H9 (cell line): ENCODE results near the gene SIM1. TPM values are rescaled to one million over a fixed set of nuclear protein-coding genes. Genes with fewer than 3 reads are reported as not detected.

Experiments used
- DNase-seq: peaks from one replicate; pipeline ENCODE4 v3.0.0-alpha.2; 2017
- H2AFZ ChIP-seq: one replicate; pipeline ENCODE4 v1.6.1; 2013; ENCODE audit warnings: mild to moderate bottlenecking, low read length, control low read depth, moderate library complexity
- H2AK5ac ChIP-seq: 2 replicates; pipeline ENCODE4 v1.6.1; 2013; ENCODE audit warnings: low read length, control low read depth, mixed read lengths; ENCODE audit not compliant: insufficient read length
- H2BK120ac ChIP-seq: one replicate; pipeline ENCODE4 v1.6.1; 2013; ENCODE audit warnings: low read depth, mild to moderate bottlenecking, low read length, control low read depth, inconsistent platforms; ENCODE audit not compliant: poor library complexity, severe bottlenecking
- H2BK12ac ChIP-seq: 2 replicates; pipeline ENCODE4 v1.6.1; 2013; ENCODE audit warnings: low read length, control low read depth, mixed read lengths, low read depth; ENCODE audit not compliant: insufficient read length
- H2BK15ac ChIP-seq: 2 replicates; pipeline ENCODE4 v1.6.1; 2013; ENCODE audit warnings: low read depth, low read length, control low read depth
- H2BK20ac ChIP-seq: one replicate; pipeline ENCODE4 v1.6.1; 2013; ENCODE audit warnings: low read depth, mild to moderate bottlenecking, low read length, control low read depth, inconsistent platforms; ENCODE audit not compliant: poor library complexity, severe bottlenecking
- H2BK5ac ChIP-seq: 2 replicates; pipeline ENCODE4 v1.6.1; 2013; ENCODE audit warnings: low read length, control low read depth, mixed read lengths; ENCODE audit not compliant: insufficient read length
- H3K14ac ChIP-seq: 2 replicates; pipeline ENCODE4 v1.6.1; 2013; ENCODE audit warnings: low read length, control low read depth; ENCODE audit not compliant: insufficient read depth
- H3K18ac ChIP-seq: 2 replicates; pipeline ENCODE4 v1.6.1; 2013; ENCODE audit warnings: low read depth, mild to moderate bottlenecking, mixed read lengths, low read length, control low read depth; ENCODE audit not compliant: insufficient read length
- H3K23ac ChIP-seq: 2 replicates; pipeline ENCODE4 v1.6.1; 2013; ENCODE audit warnings: low read length, control low read depth, mixed read lengths, low read depth; ENCODE audit not compliant: insufficient read length
- H3K23me2 ChIP-seq: 2 replicates; pipeline ENCODE4 v1.6.1; 2013; ENCODE audit warnings: low read depth, mild to moderate bottlenecking, mixed read lengths, low read length, control low read depth; ENCODE audit not compliant: insufficient read length, poor library complexity, severe bottlenecking
- H3K27ac ChIP-seq: 2 replicates; pipeline ENCODE4 v1.5.1; 2013; ENCODE audit warnings: low read length, control low read depth, mixed read lengths, low read depth; ENCODE audit not compliant: insufficient read length
- H3K27me3 ChIP-seq: 2 replicates; pipeline ENCODE4 v1.6.1; 2013; ENCODE audit warnings: low read length, control low read depth, inconsistent platforms; ENCODE audit not compliant: insufficient read depth
- H3K4ac ChIP-seq: 2 replicates; pipeline ENCODE4 v1.6.1; 2013; ENCODE audit warnings: low read depth, mild to moderate bottlenecking, control low read depth, inconsistent platforms, low read length, moderate library complexity
- H3K4me1 ChIP-seq: 2 replicates; pipeline ENCODE4 v1.6.1; 2013; ENCODE audit warnings: low read length, control low read depth, inconsistent platforms; ENCODE audit not compliant: insufficient read depth
- H3K4me2 ChIP-seq: 2 replicates; pipeline ENCODE4 v1.6.1; 2013; ENCODE audit warnings: low read length, control low read depth, mixed read lengths; ENCODE audit not compliant: insufficient read length, insufficient read depth
- H3K56ac ChIP-seq: 2 replicates; pipeline ENCODE4 v1.6.1; 2013; ENCODE audit warnings: low read depth, mild to moderate bottlenecking, mixed read lengths, low read length, control low read depth; ENCODE audit not compliant: insufficient read length
- H3K79me1 ChIP-seq: 2 replicates; pipeline ENCODE4 v1.6.1; 2013; ENCODE audit warnings: low read depth, mild to moderate bottlenecking, moderate library complexity, low read length, control low read depth, inconsistent platforms; ENCODE audit not compliant: insufficient read depth, poor library complexity, severe bottlenecking
- H3K79me2 ChIP-seq: 2 replicates; pipeline ENCODE4 v1.6.1; 2013; ENCODE audit warnings: low read length, control low read depth, inconsistent platforms; ENCODE audit not compliant: insufficient read depth
- H3K9ac ChIP-seq: 2 replicates; pipeline ENCODE4 v1.6.1; 2013; ENCODE audit warnings: low read length, control low read depth, mixed read lengths; ENCODE audit not compliant: insufficient read length; ENCODE audit errors: extremely low read depth
- H3K9me3 ChIP-seq: one replicate; pipeline ENCODE4 v1.6.1; 2013; ENCODE audit warnings: low read depth, low read length, inconsistent platforms; ENCODE audit not compliant: control insufficient read depth
- H3T11ph ChIP-seq: one replicate; pipeline ENCODE4 v1.6.1; 2013; ENCODE audit warnings: mild to moderate bottlenecking, low read length, control low read depth, inconsistent platforms
- H4K20me1 ChIP-seq: one replicate; pipeline ENCODE4 v1.6.1; 2013; ENCODE audit not compliant: control insufficient read depth, insufficient read length, insufficient read depth
- H4K5ac ChIP-seq: 2 replicates; pipeline ENCODE4 v1.6.1; 2013; ENCODE audit warnings: low read depth, mild to moderate bottlenecking, mixed read lengths, low read length, control low read depth; ENCODE audit not compliant: insufficient read length
- H4K8ac ChIP-seq: replicated peaks from 2 replicates; pipeline ENCODE4 v1.6.1; 2013; ENCODE audit warnings: low read length, control low read depth, mixed read lengths, low read depth; ENCODE audit not compliant: insufficient read length
- H4K91ac ChIP-seq: 2 replicates; pipeline ENCODE4 v1.6.1; 2013; ENCODE audit warnings: low read depth, mild to moderate bottlenecking, moderate library complexity, mixed read lengths, low read length, control low read depth; ENCODE audit not compliant: insufficient read length
- H3K27ac Mint-ChIP-seq, 3 experiments: 2 replicates in 2 of 3; 3 replicates in 1 of 3; pipeline ENCODE4 v1.8.0; 2020 to 2021; ENCODE audit warnings: mixed read lengths in 3 of 3, mild to moderate bottlenecking in 1 of 3, moderate library complexity in 1 of 3
- H3K27me3 Mint-ChIP-seq: 2 replicates; pipeline ENCODE4 v1.8.0; 2021; ENCODE audit warnings: low read depth, mild to moderate bottlenecking, moderate library complexity, mixed read lengths
- H3K36me3 Mint-ChIP-seq, 3 experiments: 2 replicates in 2 of 3; 3 replicates in 1 of 3; pipeline ENCODE4 v1.8.0; 2020 to 2021; ENCODE audit warnings: low read depth in 3 of 3, mixed read lengths in 3 of 3; ENCODE audit not compliant: insufficient read depth in 1 of 3
- H3K4me1 Mint-ChIP-seq, 2 experiments: 2 replicates each; pipeline ENCODE4 v1.8.0; 2020; ENCODE audit warnings: mixed read lengths in 2 of 2
- H3K4me3 Mint-ChIP-seq, 2 experiments: 2 replicates in 1 of 2; 3 replicates in 1 of 2; pipeline ENCODE4 v1.8.0; 2020 to 2021; ENCODE audit warnings: mild to moderate bottlenecking in 2 of 2, mixed read lengths in 2 of 2, moderate library complexity in 1 of 2
- H3K9me3 Mint-ChIP-seq, 2 experiments: 2 replicates in 1 of 2; 3 replicates in 1 of 2; pipeline ENCODE4 v1.8.0; 2020; ENCODE audit warnings: mild to moderate bottlenecking in 2 of 2, mixed read lengths in 2 of 2, moderate library complexity in 1 of 2
- WGBS: extraction: QIAGEN DNeasy Blood & Tissue Kit; methylation state at CpG from one replicate; pipeline ENCODE4 v1.1.7; 2013; ENCODE audit warnings: missing lambda C conversion rate, low lambda C conversion rate, mixed read lengths; ENCODE audit not compliant: insufficient read length; ENCODE audit errors: extremely low coverage; 5-methylcytosine and 5-hydroxymethylcytosine counted together
- total RNA-seq: library from RNA; stranded (reverse); gene quantifications from 2 replicates; pipeline ENCODE4 v1.2.1, GENCODE V29; 2021
- TF ChIP-seq, protein P1 (sequence below): fragments of 200-600 bp; sonication (generic); conservative IDR thresholded peaks from 3 replicates; pipeline ENCODE4 v1.8.0; 2021; ENCODE audit warnings: antibody characterized with exemption, mild to moderate bottlenecking

Gene SIM1
- total RNA-seq, 1 experiment from 2014 or later, result not detected

GRCh38 chr6:100412872-100413271, 51.8 kb downstream of the SIM1 start:
- TF ChIP-seq, protein P1, sequence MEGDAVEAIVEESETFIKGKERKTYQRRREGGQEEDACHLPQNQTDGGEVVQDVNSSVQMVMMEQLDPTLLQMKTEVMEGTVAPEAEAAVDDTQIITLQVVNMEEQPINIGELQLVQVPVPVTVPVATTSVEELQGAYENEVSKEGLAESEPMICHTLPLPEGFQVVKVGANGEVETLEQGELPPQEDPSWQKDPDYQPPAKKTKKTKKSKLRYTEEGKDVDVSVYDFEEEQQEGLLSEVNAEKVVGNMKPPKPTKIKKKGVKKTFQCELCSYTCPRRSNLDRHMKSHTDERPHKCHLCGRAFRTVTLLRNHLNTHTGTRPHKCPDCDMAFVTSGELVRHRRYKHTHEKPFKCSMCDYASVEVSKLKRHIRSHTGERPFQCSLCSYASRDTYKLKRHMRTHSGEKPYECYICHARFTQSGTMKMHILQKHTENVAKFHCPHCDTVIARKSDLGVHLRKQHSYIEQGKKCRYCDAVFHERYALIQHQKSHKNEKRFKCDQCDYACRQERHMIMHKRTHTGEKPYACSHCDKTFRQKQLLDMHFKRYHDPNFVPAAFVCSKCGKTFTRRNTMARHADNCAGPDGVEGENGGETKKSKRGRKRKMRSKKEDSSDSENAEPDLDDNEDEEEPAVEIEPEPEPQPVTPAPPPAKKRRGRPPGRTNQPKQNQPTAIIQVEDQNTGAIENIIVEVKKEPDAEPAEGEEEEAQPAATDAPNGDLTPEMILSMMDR, result no peak
- H2BK12ac ChIP-seq, result no peak overlapping the region
- WGBS, result 100% methylated on average over 2 of the region's 4 CpGs
- H3K4ac ChIP-seq, result no peak overlapping the region
- no peak overlapping the region for H3K56ac ChIP-seq
- no peaks in the 10 kb centered on the region for H3K23me2 ChIP-seq
- H3K18ac ChIP-seq, result no peak overlapping the region
- no peak overlapping the region for H3K9ac ChIP-seq
- no peaks in the 10 kb centered on the region for H3K79me2 ChIP-seq
- H3K27ac ChIP-seq, result no peak overlapping the region
- Mint-ChIP-seq H3K4me3 (no peak overlapping the region), H3K9me3 (peaks cover 7% of the 10 kb centered on the region in 2 experiments), H3K4me1 (peaks cover 3 to 6% of the 10 kb centered on the region in 2 experiments; a peak in 2 of 4 replicates), H3K27me3 (no peaks in the 10 kb centered on the region), H3K36me3 (peaks cover 0 to 7% (median 5%) of the 10 kb centered on the region in 3 experiments; a peak in 4 of 7 replicates), H3K27ac (no peak overlapping the region)
- no peak overlapping the region for H3K4me2 ChIP-seq
- H3K14ac ChIP-seq, result no peak overlapping the region
- H2BK5ac ChIP-seq, result no peak overlapping the region
- H2BK15ac ChIP-seq, result no peak overlapping the region
- H4K20me1 ChIP-seq, result no peaks in the 10 kb centered on the region
- H4K8ac ChIP-seq, result no peak overlapping the region
- H2BK120ac ChIP-seq, result no peak overlapping the region
- DNase-seq, result no peak
- no peaks in the 10 kb centered on the region for H3K9me3 ChIP-seq
- no peak overlapping the region for H2BK20ac ChIP-seq
- no peak overlapping the region for H2AK5ac ChIP-seq
- H3K23ac ChIP-seq, result no peak overlapping the region
- H4K5ac ChIP-seq, result no peak overlapping the region
- no peak overlapping the region for H3T11ph ChIP-seq
- no peaks in the 10 kb centered on the region for H3K79me1 ChIP-seq
- no peak overlapping the region for H4K91ac ChIP-seq
- no peak overlapping the region for H2AFZ ChIP-seq
- no peaks in the 10 kb centered on the region for H3K27me3 ChIP-seq
- no peaks in the 10 kb centered on the region for H3K4me1 ChIP-seq
